ENCODE data around the gene OASL. TPM values are rescaled to one million over a fixed set of nuclear protein-coding genes. Genes with fewer than 3 reads are reported as not detected.
A peak's percentile ranks its signal among the peaks of the same experiment; 100 is the strongest.

OASL gene
- total RNA-seq, 4 donors from 2014 or later = 5.2 to 18.7 (median 11.5) TPM

GRCh38 chr12:120983759-120984158 lies 55.3 kb downstream of the OASL start:
- Histone ChIP-seq H3K9me3 (no peaks in the 10 kb centered on the region), H3K36me3 (no peaks in the 10 kb centered on the region), H3K27me3 (no peaks in the 10 kb centered on the region), H3K4me3 (no peak overlapping the region), H3K27ac (peak overlapping the region; percentile 78 to 93 (median 83)), H3K4me1 (peaks cover 0 to 40% (median 22%) of the 10 kb centered on the region in 4 donors)
- WGBS, 2 donors (ENCODE audit: low coverage in 1 of 2) = 48% methylated on average over 4 of the region's 4 CpGs
- TF ChIP-seq POLR2A (IDR thresholded peaks at IDR 0.05) = no peak
- no peak for TF ChIP-seq EP300 (IDR thresholded peaks at IDR 0.05; ENCODE audit: low read depth)
- no peak for TF ChIP-seq POLR2AphosphoS5 (IDR thresholded peaks at IDR 0.05)
- in situ Hi-C loops (cut with MboI; ENCODE audit: low pct_ligation_motif_present in 1 of 4, low pct_unique_long_range_greater_than_20kb in 1 of 4, low sequenced_read_pairs in 3 of 4) = no loop called here
- no peak for DNase-seq
- intact Hi-C loops (cut with DNase I; ENCODE audit: low total_unique reads) = no loop called here

- peak overlapping the region in 3 of 4 donors; percentile 87 to 93 (median 91) for H3K27ac ChIP-seq
- no peaks in the 10 kb centered on the region for H3K27me3 ChIP-seq
- H3K4me1 ChIP-seq = peaks cover 0 to 45% (median 24%) of the 10 kb centered on the region in 4 donors
- intact Hi-C loops (cut with DNase I; ENCODE audit: low total_unique reads) = no loop called here
- no peaks in the 10 kb centered on the region for H3K9me3 ChIP-seq
- 81 to 93% methylated on average over 5 to 7 of the region's 7 CpGs for WGBS, 2 donors (ENCODE audit: low coverage in 1 of 2)
- DNase-seq = no peak
- in situ Hi-C loops (cut with MboI; ENCODE audit: low pct_ligation_motif_present in 1 of 4, low pct_unique_long_range_greater_than_20kb in 1 of 4, low sequenced_read_pairs in 3 of 4) = no loop called here
- TF ChIP-seq POLR2AphosphoS5 (IDR thresholded peaks at IDR 0.05) (no peak), CTCF (IDR thresholded peaks at IDR 0.05) (no peak), EP300 (IDR thresholded peaks at IDR 0.05; ENCODE audit: low read depth) (no peak), POLR2A (IDR thresholded peaks at IDR 0.05) (no peak)
- no peak overlapping the region for H3K4me3 ChIP-seq
- H3K36me3 ChIP-seq = no peaks in the 10 kb centered on the region
Measured at GRCh38 chr12:120982659-120983058, 56.4 kb downstream of the OASL start.

- Histone ChIP-seq H3K9me3 (no peaks in the 10 kb centered on the region), H3K36me3 (no peaks in the 10 kb centered on the region), H3K27me3 (no peaks in the 10 kb centered on the region), H3K4me1 (peaks cover 0 to 55% (median 27%) of the 10 kb centered on the region in 4 donors), H3K27ac (peak overlapping the region; percentile 83 to 93 (median 89)), H3K4me3 (peak overlapping the region in 1 of 4 donors; percentile 56)
- in situ Hi-C loops (cut with MboI; ENCODE audit: low pct_ligation_motif_present in 1 of 4, low pct_unique_long_range_greater_than_20kb in 1 of 4, low sequenced_read_pairs in 3 of 4) (no loop called here), intact Hi-C loops (cut with DNase I; ENCODE audit: low total_unique reads) (no loop called here)
- 37 to 43% methylated on average over 6 of the region's 6 CpGs for WGBS, 2 donors (ENCODE audit: low coverage in 1 of 2)
- TF ChIP-seq EP300 (IDR thresholded peaks at IDR 0.05; ENCODE audit: low read depth) (no peak), POLR2AphosphoS5 (IDR thresholded peaks at IDR 0.05) (no peak), POLR2A (IDR thresholded peaks at IDR 0.05) (no peak), CTCF (IDR thresholded peaks at IDR 0.05) (no peak)
- DNase-seq = no peak
Measured at GRCh38 chr12:120981407-120981941, 57.6 kb downstream of the OASL start.

- Histone ChIP-seq H3K4me1 (peaks cover 0 to 57% (median 27%) of the 10 kb centered on the region in 4 donors), H3K27ac (peak overlapping the region; percentile 83 to 93 (median 89)), H3K36me3 (no peaks in the 10 kb centered on the region), H3K9me3 (no peaks in the 10 kb centered on the region), H3K4me3 (peak overlapping the region in 3 of 4 donors; percentile 49 to 58 (median 56)), H3K27me3 (no peaks in the 10 kb centered on the region)
- 37 to 49% methylated on average over 6 to 13 of the region's 13 CpGs for WGBS, 2 donors (ENCODE audit: low coverage in 1 of 2)
- intact Hi-C loops (cut with DNase I; ENCODE audit: low total_unique reads) (no loop called here), in situ Hi-C loops (cut with MboI; ENCODE audit: low pct_ligation_motif_present in 1 of 4, low pct_unique_long_range_greater_than_20kb in 1 of 4, low sequenced_read_pairs in 3 of 4) (no loop called here)
- peak; percentile 71 for DNase-seq
- TF ChIP-seq POLR2A (IDR thresholded peaks at IDR 0.05) (peak; percentile 73), POLR2AphosphoS5 (IDR thresholded peaks at IDR 0.05) (peak in 2 of 3 donors; percentile 54 to 62), CTCF (IDR thresholded peaks at IDR 0.05) (no peak)
Measured at GRCh38 chr12:120980800-120981368, 58.2 kb downstream of the OASL start.
